HL-60 (cell line): Measurements from ENCODE around the gene CYLC2.

Experiments used
- DNase-seq, 2 experiments: peaks; one replicate each; pipeline ENCODE4 v3.0.0-alpha.2; 2010 to 2020; ENCODE audit warnings: low read depth in 1 of 2, low spot score in 1 of 2
- H3K27ac ChIP-seq: fragments of 250-450 bp; sonication (Bioruptor Pico); replicated peaks from 2 replicates; pipeline ENCODE4 v1.5.1; 2020; ENCODE audit warnings: mild to moderate bottlenecking, moderate library complexity
- H3K27me3 ChIP-seq: fragments of 250-450 bp; sonication (Bioruptor Pico); 2 replicates; pipeline ENCODE4 v1.5.1; 2021; ENCODE audit warnings: mild to moderate bottlenecking, moderate library complexity; ENCODE audit not compliant: insufficient read depth, poor library complexity, severe bottlenecking
- H3K4me3 ChIP-seq: replicated peaks from 2 replicates; pipeline ENCODE4 v1.5.1; 2011; ENCODE audit warnings: mild to moderate bottlenecking, control low read depth, low read length; ENCODE audit not compliant: insufficient read depth
- GABPA ChIP-seq: IDR thresholded peaks from 2 replicates; pipeline ENCODE4 v1.6.1; 2012; ENCODE audit warnings: low read depth
- POLR2AphosphoS5 ChIP-seq: IDR thresholded peaks from 2 replicates; pipeline ENCODE4 v1.6.1; 2012; ENCODE audit warnings: low read depth
- SPI1 ChIP-seq: IDR thresholded peaks from 2 replicates; pipeline ENCODE4 v1.6.1; 2012; ENCODE audit warnings: low read depth, mild to moderate bottlenecking, borderline replicate concordance
- TF ChIP-seq, protein P1 (sequence below): IDR thresholded peaks from one replicate; pipeline ENCODE4 v1.5.1; 2011; ENCODE audit warnings: low read length, control low read depth, inconsistent platforms; ENCODE audit not compliant: insufficient read depth
- TF ChIP-seq, protein P2 (sequence below): IDR thresholded peaks from 2 replicates; pipeline ENCODE4 v1.6.1; 2012; ENCODE audit warnings: low read depth; ENCODE audit not compliant: insufficient replicate concordance

CYLC2 gene

DNA sequence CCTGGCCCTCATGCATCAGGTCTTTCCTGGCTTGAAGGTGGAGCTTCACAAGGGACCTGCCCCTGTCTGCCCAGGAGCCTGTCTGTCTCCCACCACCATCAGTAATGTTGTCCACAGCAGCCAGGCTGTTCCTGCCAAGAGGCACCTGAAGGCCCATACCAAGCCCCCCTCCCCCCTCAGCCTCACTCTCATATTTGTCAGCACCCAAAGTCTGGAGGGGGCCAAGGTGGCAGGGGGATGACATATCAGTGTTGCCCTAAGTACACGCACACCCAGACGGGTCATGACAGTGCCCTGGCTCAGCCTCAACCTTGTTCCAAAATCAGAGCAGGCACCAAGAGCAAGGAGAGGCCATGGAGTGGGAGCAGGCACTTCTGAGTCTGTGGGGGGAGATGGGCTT, 27.2 kb upstream of the CYLC2 start:
- H3K27me3 ChIP-seq = no peaks in the 10 kb centered on the region
- no peak for TF ChIP-seq GABPA
- TF ChIP-seq, protein P1, sequence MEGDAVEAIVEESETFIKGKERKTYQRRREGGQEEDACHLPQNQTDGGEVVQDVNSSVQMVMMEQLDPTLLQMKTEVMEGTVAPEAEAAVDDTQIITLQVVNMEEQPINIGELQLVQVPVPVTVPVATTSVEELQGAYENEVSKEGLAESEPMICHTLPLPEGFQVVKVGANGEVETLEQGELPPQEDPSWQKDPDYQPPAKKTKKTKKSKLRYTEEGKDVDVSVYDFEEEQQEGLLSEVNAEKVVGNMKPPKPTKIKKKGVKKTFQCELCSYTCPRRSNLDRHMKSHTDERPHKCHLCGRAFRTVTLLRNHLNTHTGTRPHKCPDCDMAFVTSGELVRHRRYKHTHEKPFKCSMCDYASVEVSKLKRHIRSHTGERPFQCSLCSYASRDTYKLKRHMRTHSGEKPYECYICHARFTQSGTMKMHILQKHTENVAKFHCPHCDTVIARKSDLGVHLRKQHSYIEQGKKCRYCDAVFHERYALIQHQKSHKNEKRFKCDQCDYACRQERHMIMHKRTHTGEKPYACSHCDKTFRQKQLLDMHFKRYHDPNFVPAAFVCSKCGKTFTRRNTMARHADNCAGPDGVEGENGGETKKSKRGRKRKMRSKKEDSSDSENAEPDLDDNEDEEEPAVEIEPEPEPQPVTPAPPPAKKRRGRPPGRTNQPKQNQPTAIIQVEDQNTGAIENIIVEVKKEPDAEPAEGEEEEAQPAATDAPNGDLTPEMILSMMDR = no peak
- no peak for TF ChIP-seq SPI1
- TF ChIP-seq, protein P2, sequence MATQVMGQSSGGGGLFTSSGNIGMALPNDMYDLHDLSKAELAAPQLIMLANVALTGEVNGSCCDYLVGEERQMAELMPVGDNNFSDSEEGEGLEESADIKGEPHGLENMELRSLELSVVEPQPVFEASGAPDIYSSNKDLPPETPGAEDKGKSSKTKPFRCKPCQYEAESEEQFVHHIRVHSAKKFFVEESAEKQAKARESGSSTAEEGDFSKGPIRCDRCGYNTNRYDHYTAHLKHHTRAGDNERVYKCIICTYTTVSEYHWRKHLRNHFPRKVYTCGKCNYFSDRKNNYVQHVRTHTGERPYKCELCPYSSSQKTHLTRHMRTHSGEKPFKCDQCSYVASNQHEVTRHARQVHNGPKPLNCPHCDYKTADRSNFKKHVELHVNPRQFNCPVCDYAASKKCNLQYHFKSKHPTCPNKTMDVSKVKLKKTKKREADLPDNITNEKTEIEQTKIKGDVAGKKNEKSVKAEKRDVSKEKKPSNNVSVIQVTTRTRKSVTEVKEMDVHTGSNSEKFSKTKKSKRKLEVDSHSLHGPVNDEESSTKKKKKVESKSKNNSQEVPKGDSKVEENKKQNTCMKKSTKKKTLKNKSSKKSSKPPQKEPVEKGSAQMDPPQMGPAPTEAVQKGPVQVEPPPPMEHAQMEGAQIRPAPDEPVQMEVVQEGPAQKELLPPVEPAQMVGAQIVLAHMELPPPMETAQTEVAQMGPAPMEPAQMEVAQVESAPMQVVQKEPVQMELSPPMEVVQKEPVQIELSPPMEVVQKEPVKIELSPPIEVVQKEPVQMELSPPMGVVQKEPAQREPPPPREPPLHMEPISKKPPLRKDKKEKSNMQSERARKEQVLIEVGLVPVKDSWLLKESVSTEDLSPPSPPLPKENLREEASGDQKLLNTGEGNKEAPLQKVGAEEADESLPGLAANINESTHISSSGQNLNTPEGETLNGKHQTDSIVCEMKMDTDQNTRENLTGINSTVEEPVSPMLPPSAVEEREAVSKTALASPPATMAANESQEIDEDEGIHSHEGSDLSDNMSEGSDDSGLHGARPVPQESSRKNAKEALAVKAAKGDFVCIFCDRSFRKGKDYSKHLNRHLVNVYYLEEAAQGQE = no peak
- no peak for TF ChIP-seq POLR2AphosphoS5
- no peak overlapping the region for H3K27ac ChIP-seq
- no peak for DNase-seq
- no peak overlapping the region for H3K4me3 ChIP-seq

DNA sequence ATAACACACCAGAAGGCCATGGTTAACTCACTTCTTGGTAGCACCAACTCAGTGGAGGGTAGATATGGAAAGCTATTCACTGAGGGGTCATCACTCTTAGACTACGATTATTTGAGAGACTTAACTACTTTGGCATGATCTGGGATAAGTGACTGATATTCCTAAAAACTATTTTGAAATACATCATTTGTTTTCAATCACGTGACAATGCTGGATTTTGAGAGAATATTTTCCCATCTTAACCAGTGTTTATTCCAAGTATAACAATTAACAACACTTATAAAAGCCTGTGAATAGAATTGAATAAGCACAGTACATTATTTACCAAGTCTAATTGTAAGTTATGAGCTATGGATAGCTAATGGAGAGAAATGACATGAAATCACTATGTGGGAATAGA, 22.4 kb upstream of the CYLC2 start:
- no peak for DNase-seq
- no peak overlapping the region for H3K4me3 ChIP-seq
- H3K27ac ChIP-seq = no peak overlapping the region
- H3K27me3 ChIP-seq = no peaks in the 10 kb centered on the region
- no peak for TF ChIP-seq POLR2AphosphoS5
- TF ChIP-seq GABPA = no peak
- no peak for TF ChIP-seq SPI1
- TF ChIP-seq, protein P1 = no peak
- TF ChIP-seq, protein P2 = no peak

DNA sequence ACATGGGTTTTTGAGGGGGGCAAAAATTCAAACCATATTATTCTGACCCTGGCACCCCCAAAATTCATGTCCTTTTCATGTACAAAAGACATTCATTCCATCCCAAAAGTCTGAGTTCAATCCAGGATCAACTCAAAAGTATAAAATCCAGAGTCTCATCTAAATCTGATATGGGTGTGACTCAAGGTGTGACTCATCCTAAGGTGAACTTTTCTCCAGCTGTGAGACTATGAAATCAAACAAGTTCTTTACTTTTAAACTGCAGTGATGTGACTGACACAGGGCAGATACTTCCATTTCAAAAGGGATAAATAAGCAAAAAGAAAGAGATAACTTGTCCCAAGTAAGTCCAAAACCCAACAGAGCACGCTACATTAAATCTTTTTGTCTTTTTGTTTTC, 20.6 kb upstream of the CYLC2 start:
- H3K27ac ChIP-seq = no peak overlapping the region
- DNase-seq = no peak
- no peak overlapping the region for H3K4me3 ChIP-seq
- no peaks in the 10 kb centered on the region for H3K27me3 ChIP-seq
- TF ChIP-seq SPI1 = no peak
- TF ChIP-seq, protein P2 = no peak
- TF ChIP-seq, protein P1 = no peak
- TF ChIP-seq POLR2AphosphoS5 = no peak
- TF ChIP-seq GABPA = no peak
